GM06990 (cell line): Measurements from ENCODE around the gene OR4F15.

Source experiments
- DNase-seq: peaks from one replicate; pipeline ENCODE4 v3.0.0-alpha.2; 2011; ENCODE audit not compliant: insufficient read length; ENCODE audit errors: extremely low read depth
- H3K27me3 ChIP-seq: replicated peaks from 2 replicates; pipeline ENCODE4 v1.6.0; 2011; ENCODE audit warnings: low read length; ENCODE audit not compliant: control insufficient read depth, insufficient read depth
- H3K36me3 ChIP-seq: 2 replicates; pipeline ENCODE4 v1.5.1; 2011; ENCODE audit warnings: low read length; ENCODE audit not compliant: control insufficient read depth, insufficient read depth
- H3K4me3 ChIP-seq: replicated peaks from 2 replicates; pipeline ENCODE4 v1.5.1; 2011; ENCODE audit warnings: low read depth, mild to moderate bottlenecking, control low read depth, low read length
- CTCF ChIP-seq: IDR thresholded peaks from 2 replicates; pipeline ENCODE4 v1.5.1; 2011; ENCODE audit warnings: low read length, control low read depth, mild to moderate bottlenecking, inconsistent platforms; ENCODE audit not compliant: insufficient read depth, poor library complexity, severe bottlenecking

The OR4F15 gene

GRCh38 chr15:101795455-101795854 lies 16.5 kb upstream of the OR4F15 start:
- no peaks in the 10 kb centered on the region for H3K36me3 ChIP-seq
- no peaks in the 10 kb centered on the region for H3K27me3 ChIP-seq
- DNase-seq = no peak
- no peak for TF ChIP-seq CTCF
- H3K4me3 ChIP-seq = no peak overlapping the region

GRCh38 chr15:101799665-101800064 lies 12.3 kb upstream of the OR4F15 start:
- TF ChIP-seq CTCF = no peak
- Histone ChIP-seq H3K4me3 (no peak overlapping the region), H3K27me3 (no peaks in the 10 kb centered on the region), H3K36me3 (no peaks in the 10 kb centered on the region)
- DNase-seq = no peak

GRCh38 chr15:101801048-101801447 lies 11.0 kb upstream of the OR4F15 start:
- DNase-seq = no peak
- no peak for TF ChIP-seq CTCF
- Histone ChIP-seq H3K4me3 (no peak overlapping the region), H3K27me3 (no peaks in the 10 kb centered on the region), H3K36me3 (no peaks in the 10 kb centered on the region)

GRCh38 chr15:101803209-101803608 lies 8.8 kb upstream of the OR4F15 start, which contains the start of gene OR4F6:
OR4F6 (plus strand) TSS chr15:101803509; CDS start chr15:101805720, 2,211 bp downstream.
- Histone ChIP-seq H3K27me3 (no peaks in the 10 kb centered on the region), H3K36me3 (no peaks in the 10 kb centered on the region), H3K4me3 (no peak within 1 kb of the TSS)
- no peak for DNase-seq
- no peak for TF ChIP-seq CTCF

GRCh38 chr15:101803676-101804075 lies 8.3 kb upstream of the OR4F15 start:
- H3K36me3 ChIP-seq = no peaks in the 10 kb centered on the region
- TF ChIP-seq CTCF = no peak
- DNase-seq = no peak
- no peaks in the 10 kb centered on the region for H3K27me3 ChIP-seq
- no peak overlapping the region for H3K4me3 ChIP-seq

- H3K27me3 ChIP-seq = no peaks in the 10 kb centered on the region
- no peak overlapping the region for H3K4me3 ChIP-seq
- no peaks in the 10 kb centered on the region for H3K36me3 ChIP-seq
- DNase-seq = no peak
- no peak for TF ChIP-seq CTCF
Observed at GRCh38 chr15:101804375-101804774, 7.6 kb upstream of the OR4F15 start.
